Measurements from ENCODE around the gene FCN1. TPM values are rescaled to one million over a fixed set of nuclear protein-coding genes. Genes with fewer than 3 reads are reported as not detected.

Gene FCN1
- polyA plus RNA-seq, 1 donor (not counting 4 experiments of a cell fraction or from before 2014, with no cell fraction given), result not detected

GRCh38 chr9:134912126-134912840, 5.4 kb downstream of the FCN1 start:
- H3K27ac ChIP-seq (ENCODE audit: control insufficient read depth, insufficient read depth, low read length), result no peak overlapping the region
- H2AFZ ChIP-seq (ENCODE audit: control insufficient read depth, low read length), result no peak overlapping the region
- H3K79me2 ChIP-seq (ENCODE audit: control insufficient read depth, insufficient read depth, low read length), result no peaks in the 10 kb centered on the region
- H3K27me3 ChIP-seq (ENCODE audit: control insufficient read depth, extremely low read depth, insufficient read depth, low read length), result no peaks in the 10 kb centered on the region
- TF ChIP-seq EZH2 (IDR thresholded peaks at IDR 0.05; ENCODE audit: low read length), result no peak
- FAIRE-seq (no peak), DNase-seq (ENCODE audit: low read depth, low spot score) (no peak)
- no peaks in the 10 kb centered on the region for H3K9me3 ChIP-seq (ENCODE audit: control insufficient read depth, low read depth, low read length)
- H3K9ac ChIP-seq (ENCODE audit: control insufficient read depth, extremely low read depth, insufficient read depth, low read length), result no peak overlapping the region
- no peak overlapping the region for H3K4me3 ChIP-seq (ENCODE audit: control insufficient read depth in 2 of 3, extremely low read depth in 1 of 3, insufficient read depth in 2 of 3, low read depth in 1 of 3, low read length in 3 of 3)
- no peaks in the 10 kb centered on the region for H4K20me1 ChIP-seq (ENCODE audit: control insufficient read depth, extremely low read depth, insufficient read depth, low read length)
- H3K9me1 ChIP-seq (ENCODE audit: control insufficient read depth, extremely low read depth, insufficient read depth, low read length), result no peaks in the 10 kb centered on the region
- no peaks in the 10 kb centered on the region for H3K4me1 ChIP-seq (ENCODE audit: control insufficient read depth, extremely low read depth, insufficient read depth, low read length)
- no peak overlapping the region for H3K4me2 ChIP-seq (ENCODE audit: control insufficient read depth, extremely low read depth, insufficient read depth, low read depth, low read length)
- dilution Hi-C loops (cut with MboI; ENCODE audit: extremely low pct_ligation_motif_present, low sequenced_read_pairs), result no loop called here
- no peaks in the 10 kb centered on the region for H3K36me3 ChIP-seq (ENCODE audit: control insufficient read depth in 2 of 2, extremely low read depth in 1 of 2, insufficient read depth in 2 of 2, low read length in 2 of 2)

GRCh38 chr9:134909511-134910481, 7.9 kb downstream of the FCN1 start:
- TF ChIP-seq EZH2 (IDR thresholded peaks at IDR 0.05; ENCODE audit: low read length) (no peak), CTCF (optimal IDR thresholded peaks at IDR 0.05 in 1 of 3, IDR thresholded peaks at IDR 0.05 in 1 of 3, conservative IDR thresholded peaks at IDR 0.05 in 1 of 3; ENCODE audit: extremely low read depth in 1 of 3, insufficient read depth in 2 of 3, low read length in 3 of 3) (no peak)
- Histone ChIP-seq H3K9me3 (ENCODE audit: control insufficient read depth, low read depth, low read length) (no peaks in the 10 kb centered on the region), H3K27ac (ENCODE audit: control insufficient read depth, insufficient read depth, low read length) (no peak overlapping the region), H3K36me3 (ENCODE audit: control insufficient read depth in 2 of 2, extremely low read depth in 1 of 2, insufficient read depth in 2 of 2, low read length in 2 of 2) (no peaks in the 10 kb centered on the region), H3K9ac (ENCODE audit: control insufficient read depth, extremely low read depth, insufficient read depth, low read length) (no peak overlapping the region), H3K27me3 (ENCODE audit: control insufficient read depth, extremely low read depth, insufficient read depth, low read length) (no peaks in the 10 kb centered on the region), H3K9me1 (ENCODE audit: control insufficient read depth, extremely low read depth, insufficient read depth, low read length) (no peaks in the 10 kb centered on the region), H3K79me2 (ENCODE audit: control insufficient read depth, insufficient read depth, low read length) (no peaks in the 10 kb centered on the region), H3K4me2 (ENCODE audit: control insufficient read depth, extremely low read depth, insufficient read depth, low read depth, low read length) (no peak overlapping the region), H3K4me3 (ENCODE audit: control insufficient read depth in 2 of 3, extremely low read depth in 1 of 3, insufficient read depth in 2 of 3, low read depth in 1 of 3, low read length in 3 of 3) (no peak overlapping the region), H3K4me1 (ENCODE audit: control insufficient read depth, extremely low read depth, insufficient read depth, low read length) (no peaks in the 10 kb centered on the region), H2AFZ (ENCODE audit: control insufficient read depth, low read length) (no peak overlapping the region), H4K20me1 (ENCODE audit: control insufficient read depth, extremely low read depth, insufficient read depth, low read length) (no peaks in the 10 kb centered on the region)
- dilution Hi-C loops (cut with MboI; ENCODE audit: extremely low pct_ligation_motif_present, low sequenced_read_pairs), result no loop called here
- DNase-seq (ENCODE audit: low read depth, low spot score) (no peak), FAIRE-seq (no peak)

All from keratinocyte (primary cell).